IMR-90 (cell line): ENCODE data around the gene HSFX3. TPM values are rescaled to one million over a fixed set of nuclear protein-coding genes. Genes with fewer than 3 reads are reported as not detected.

Source experiments
- ATAC-seq: fragments of 200-7000 bp; cut with Tn5 transposase; 2 replicates; pipeline ENCODE4 v1.9.1; 2020; ENCODE audit warnings: low read depth, mild to moderate bottlenecking, moderate library complexity
- BruUV-seq: library from RNA; stranded (reverse); fragments of 400-500 nt; replicated peaks from 2 replicates; lab custom pipeline; 2021; lab: Mats Ljungman, UMichigan
- CTCF ChIA-PET: fragments of 300-600 bp; formaldehyde crosslinking; extraction: SDS; loops from one replicate; lab custom pipeline; 2021; ENCODE audit warnings: antibody characterized with exemption; lab: Yijun Ruan, JAX
- POLR2A ChIA-PET: fragments of 300-600 bp; sonication (Branson Sonifier 250); formaldehyde crosslinking; loops from one replicate; lab custom pipeline; 2022; ENCODE audit warnings: antibody characterized with exemption; ENCODE audit not compliant: unreplicated experiment; lab: Charles Lee
- DNase-seq: peaks from one replicate; pipeline ENCODE4 v3.0.0; 2013
- H2AFZ ChIP-seq: replicated peaks from 2 replicates; pipeline ENCODE3; 2013; ENCODE audit warnings: low read length, mild to moderate bottlenecking; ENCODE audit not compliant: poor library complexity
- H2AK5ac ChIP-seq: 2 replicates; pipeline ENCODE4 v1.6.1; 2013; ENCODE audit warnings: low read depth, low read length, inconsistent platforms
- H2AK9ac ChIP-seq: replicated peaks from 2 replicates; pipeline ENCODE3; 2013; ENCODE audit warnings: mild to moderate bottlenecking, low read depth, low read length, moderate library complexity; ENCODE audit not compliant: poor library complexity
- H2BK120ac ChIP-seq: 2 replicates; pipeline ENCODE4 v1.6.1; 2013; ENCODE audit warnings: low read depth, low read length, inconsistent platforms
- H2BK15ac ChIP-seq: 3 replicates; pipeline ENCODE4 v1.6.1; 2013; ENCODE audit warnings: low read depth, low read length, inconsistent platforms
- H2BK20ac ChIP-seq: 2 replicates; pipeline ENCODE4 v1.6.1; 2013; ENCODE audit warnings: low read depth, mild to moderate bottlenecking, inconsistent platforms, low read length, moderate library complexity
- H2BK5ac ChIP-seq: 2 replicates; pipeline ENCODE4 v1.6.1; 2013; ENCODE audit warnings: mild to moderate bottlenecking, low read depth, low read length, inconsistent platforms; ENCODE audit not compliant: poor library complexity, severe bottlenecking
- H3K14ac ChIP-seq: replicated peaks from 2 replicates; pipeline ENCODE4 v1.6.1; 2013; ENCODE audit warnings: low read depth, low read length, inconsistent platforms
- H3K18ac ChIP-seq: 2 replicates; pipeline ENCODE4 v1.6.1; 2013; ENCODE audit warnings: low read depth, low read length, control low read depth
- H3K23ac ChIP-seq: 2 replicates; pipeline ENCODE4 v1.6.1; 2013; ENCODE audit warnings: low read depth, low read length, inconsistent platforms
- H3K27ac ChIP-seq: 2 replicates; pipeline ENCODE4 v1.5.1; 2013; ENCODE audit warnings: mild to moderate bottlenecking, control low read depth, low read length; ENCODE audit not compliant: insufficient read depth
- H3K27me3 ChIP-seq: 2 replicates; pipeline ENCODE4 v1.6.1; 2013; ENCODE audit warnings: low read length; ENCODE audit not compliant: control insufficient read depth, insufficient read depth
- H3K36me3 ChIP-seq: 2 replicates; pipeline ENCODE4 v1.6.1; 2013; ENCODE audit warnings: low read length, mixed read lengths; ENCODE audit not compliant: control insufficient read depth, insufficient read depth
- H3K4ac ChIP-seq: 2 replicates; pipeline ENCODE4 v1.6.1; 2013; ENCODE audit warnings: low read depth, low read length, inconsistent platforms
- H3K4me1 ChIP-seq: 2 replicates; pipeline ENCODE4 v1.6.1; 2013; ENCODE audit warnings: low read length, mixed read lengths; ENCODE audit not compliant: control insufficient read depth, insufficient read depth
- H3K4me2 ChIP-seq: 2 replicates; pipeline ENCODE4 v1.6.1; 2013; ENCODE audit warnings: low read depth, mild to moderate bottlenecking, control low read depth, low read length, moderate library complexity
- H3K4me3 ChIP-seq: 2 replicates; pipeline ENCODE4 v1.5.1; 2013; ENCODE audit warnings: low read depth, mild to moderate bottlenecking, control low read depth, low read length, moderate library complexity; ENCODE audit not compliant: insufficient read depth
- H3K56ac ChIP-seq: 2 replicates; pipeline ENCODE4 v1.6.1; 2013; ENCODE audit warnings: low read length, inconsistent platforms; ENCODE audit not compliant: insufficient read depth; ENCODE audit errors: extremely low read depth
- H3K79me1 ChIP-seq, 2 experiments: 2 replicates each; pipeline ENCODE4 v1.6.1; 2013; ENCODE audit warnings: low read length in 2 of 2, inconsistent platforms in 1 of 2, low read depth in 1 of 2
- H3K9ac ChIP-seq: 2 replicates; pipeline ENCODE4 v1.6.1; 2013; ENCODE audit warnings: low read depth, low read length, control low read depth
- H3K9me1 ChIP-seq: 2 replicates; pipeline ENCODE4 v1.6.1; 2013; ENCODE audit warnings: low read length, inconsistent platforms; ENCODE audit not compliant: insufficient read depth
- H3K9me3 ChIP-seq: 2 replicates; pipeline ENCODE4 v1.6.1; 2013; ENCODE audit warnings: low read length; ENCODE audit not compliant: control insufficient read depth, insufficient read depth
- H4K20me1 ChIP-seq: 2 replicates; pipeline ENCODE4 v1.6.1; 2013; ENCODE audit warnings: low read length, inconsistent platforms; ENCODE audit not compliant: insufficient read depth
- H4K5ac ChIP-seq: 2 replicates; pipeline ENCODE4 v1.6.1; 2013; ENCODE audit warnings: mild to moderate bottlenecking, low read depth, low read length, control low read depth
- H4K8ac ChIP-seq, 2 experiments: 2 replicates each; pipeline ENCODE4 v1.6.1; 2013; ENCODE audit warnings: low read depth in 2 of 2, low read length in 2 of 2, control low read depth in 1 of 2, inconsistent platforms in 1 of 2
- H4K91ac ChIP-seq: 2 replicates; pipeline ENCODE4 v1.6.1; 2013; ENCODE audit warnings: low read depth, low read length, inconsistent platforms; ENCODE audit not compliant: insufficient read depth
- BHLHE40 ChIP-seq: fragments of 150-350 bp; IDR thresholded peaks from 2 replicates; pipeline ENCODE4 v1.6.1; 2016; ENCODE audit warnings: mild to moderate bottlenecking, low read depth, low read length
- CEBPB ChIP-seq: IDR thresholded peaks from 2 replicates; pipeline ENCODE4 v1.6.1; 2012; ENCODE audit warnings: low read depth, low read length, improper control_type of control experiment
- CHD1 ChIP-seq: IDR thresholded peaks from 2 replicates; pipeline ENCODE4 v1.6.1; 2012; ENCODE audit warnings: low read depth, low read length, improper control_type of control experiment
- CTCF ChIP-seq: conservative IDR thresholded peaks from 2 replicates; pipeline ENCODE4 v1.5.1; 2012; ENCODE audit warnings: mild to moderate bottlenecking, low read depth, low read length, improper control_type of control experiment
- ELK1 ChIP-seq: fragments of 150-350 bp; IDR thresholded peaks from 2 replicates; pipeline ENCODE4 v1.6.1; 2016; ENCODE audit warnings: low read depth, mild to moderate bottlenecking, low read length, moderate library complexity, borderline replicate concordance
- FOS ChIP-seq: fragments of 150-350 bp; IDR thresholded peaks from 2 replicates; pipeline ENCODE4 v1.6.1; 2016; ENCODE audit warnings: low read depth, low read length
- MAFK ChIP-seq: IDR thresholded peaks from 2 replicates; pipeline ENCODE4 v1.6.1; 2012; ENCODE audit warnings: low read depth, low read length, improper control_type of control experiment
- MAZ ChIP-seq: IDR thresholded peaks from 2 replicates; pipeline ENCODE4 v1.6.1; 2012; ENCODE audit warnings: low read depth, mild to moderate bottlenecking, low read length, improper control_type of control experiment, moderate library complexity, borderline replicate concordance
- MXI1 ChIP-seq: IDR thresholded peaks from 2 replicates; pipeline ENCODE4 v1.6.1; 2012; ENCODE audit warnings: low read depth, mild to moderate bottlenecking, low read length, moderate library complexity, borderline replicate concordance
- NFE2L2 ChIP-seq: fragments of 150-350 bp; IDR thresholded peaks from 2 replicates; pipeline ENCODE4 v1.6.1; 2016; ENCODE audit warnings: low read depth, mild to moderate bottlenecking, low read length
- POLR2A ChIP-seq: IDR thresholded peaks from 2 replicates; pipeline ENCODE4 v1.6.1; 2012; ENCODE audit warnings: mild to moderate bottlenecking, low read depth, low read length
- RAD21 ChIP-seq: IDR thresholded peaks from 2 replicates; pipeline ENCODE4 v1.6.1; 2012; ENCODE audit warnings: low read length, improper control_type of control experiment
- RCOR1 ChIP-seq: IDR thresholded peaks from 2 replicates; pipeline ENCODE4 v1.6.1; 2012; ENCODE audit warnings: mild to moderate bottlenecking, low read length, improper control_type of control experiment; ENCODE audit not compliant: insufficient replicate concordance
- RFX5 ChIP-seq: IDR thresholded peaks from 2 replicates; pipeline ENCODE4 v1.8.0; 2012; ENCODE audit warnings: low read depth, mild to moderate bottlenecking, low read length, moderate library complexity
- SMC3 ChIP-seq: fragments of 150-350 bp; IDR thresholded peaks from 2 replicates; pipeline ENCODE4 v1.6.1; 2016; ENCODE audit warnings: low read depth, mild to moderate bottlenecking, antibody characterized with exemption, low read length, moderate library complexity
- USF2 ChIP-seq: fragments of 150-350 bp; IDR thresholded peaks from 2 replicates; pipeline ENCODE4 v1.6.1; 2017; ENCODE audit warnings: mild to moderate bottlenecking, antibody characterized with exemption, low read length, low read depth
- WGBS, 2 experiments: methylation state at CpG; one replicate each; pipeline versions ENCODE4 v1.1.5 to v1.1.7; 2013; ENCODE audit warnings: missing lambda C conversion rate in 2 of 2; ENCODE audit not compliant: insufficient read length in 1 of 2; ENCODE audit errors: extremely low coverage in 2 of 2; 5-methylcytosine and 5-hydroxymethylcytosine counted together
- dilution Hi-C: fragments of 300-500 bp; cut with HindIII; formaldehyde crosslinking; loops from one replicate; pipeline ENCODE4 v1.14.3; 2018; ENCODE audit warnings: low sequenced_read_pairs; ENCODE audit not compliant: unreplicated experiment
- in situ Hi-C: fragments of 300-500 bp; cut with MboI; formaldehyde crosslinking; loops from 3 replicates; pipeline ENCODE4 v1.14.3; 2019; ENCODE audit warnings: low sequenced_read_pairs, inconsistent platforms, mixed read lengths
- intact Hi-C: fragments of 100-400 bp; cut with micrococcal nuclease; formaldehyde crosslinking; loops from 2 replicates; pipeline ENCODE4 v1.10.0; 2022
- polyA plus RNA-seq, 3 experiments: library from polyadenylated mRNA; depleted of rRNA; stranded (reverse); fragments of >200 nt; gene quantifications; 2 replicates each; pipeline ENCODE4 v1.2.3, GENCODE V29; 2012; ENCODE audit warnings: low replicate concordance in 1 of 3
- total RNA-seq: library from RNA; depleted of rRNA; stranded (reverse); fragments of >200 nt; gene quantifications from 2 replicates; pipeline ENCODE4 v1.2.3, GENCODE V29; 2012

Gene HSFX3
- total and polyA plus RNA-seq, 2 of the 4 experiments (the other 2 are of a cell fraction) = not detected

- Histone ChIP-seq H3K9ac (no peak overlapping the region), H3K56ac (no peak overlapping the region), H2AK5ac (no peak overlapping the region), H3K4me3 (no peak overlapping the region), H3K36me3 (no peaks in the 10 kb centered on the region), H3K18ac (no peak overlapping the region), H2AK9ac (no peak overlapping the region), H2BK120ac (no peak overlapping the region), H4K5ac (no peak overlapping the region), H3K79me1 (no peaks in the 10 kb centered on the region), H4K8ac (no peak overlapping the region), H3K27ac (no peak overlapping the region), H3K23ac (no peak overlapping the region), H4K20me1 (no peaks in the 10 kb centered on the region), H3K27me3 (peaks cover 5% of the 10 kb centered on the region), H2BK5ac (no peak overlapping the region), H2BK15ac (no peak overlapping the region), H3K4ac (no peak overlapping the region), H3K4me2 (no peak overlapping the region), H2BK20ac (no peak overlapping the region), H3K14ac (no peak overlapping the region), H3K9me1 (no peaks in the 10 kb centered on the region), H2AFZ (no peak overlapping the region), H3K9me3 (no peaks in the 10 kb centered on the region), H3K4me1 (no peaks in the 10 kb centered on the region), H4K91ac (no peak overlapping the region)
- DNase-seq (no peak), ATAC-seq (no peak)
- CTCF ChIA-PET = no interaction called here
- no TSS peak for BruUV-seq
- TF ChIP-seq MAFK (no peak), POLR2A (no peak), MAZ (no peak), RCOR1 (no peak), USF2 (no peak), RAD21 (no peak), CEBPB (no peak), ELK1 (no peak), CTCF (no peak), BHLHE40 (no peak), NFE2L2 (no peak), SMC3 (no peak), FOS (no peak), RFX5 (no peak), MXI1 (no peak), CHD1 (no peak)
- POLR2A ChIA-PET = no interaction called here
- intact Hi-C loops (no loop called here), in situ Hi-C loops (no loop called here), dilution Hi-C loops (no loop called here)
- 58% methylated on average over 2 of the region's 7 CpGs; no CpG with 5 or more reads in 1 of the 2 experiments for WGBS, 2 experiments
Measured at GRCh38 chrX:149571770-149572169, 22.0 kb upstream of the HSFX3 start.
